Bronchial epithelial cell (primary cell): ENCODE data around the gene ZFHX3. TPM values are rescaled to one million over a fixed set of nuclear protein-coding genes. Genes with fewer than 3 reads are reported as not detected.
"Not testable (repeated sequence)": the region's sequence is repeated elsewhere in the genome, so short reads cannot be mapped to it uniquely, and the experiment has no call there.

Source experiments
- DNase-seq: peaks from one replicate; pipeline ENCODE4 v3.0.0-alpha.2; 2010; ENCODE audit warnings: low read depth
- FAIRE-seq: peaks from 2 replicates; lab custom pipeline; 2011; peaks lifted over from hg19 to GRCh38; lab: Jason Lieb, UNC
- H3K27me3 ChIP-seq: 2 replicates; pipeline ENCODE4 v1.5.1; 2011; ENCODE audit warnings: low read length; ENCODE audit not compliant: control insufficient read depth, insufficient read depth
- H3K36me3 ChIP-seq: 2 replicates; pipeline ENCODE4 v1.5.1; 2011; ENCODE audit warnings: low read length; ENCODE audit not compliant: control insufficient read depth, insufficient read depth
- H3K4me3 ChIP-seq: 2 replicates; pipeline ENCODE4 v1.5.1; 2011; ENCODE audit warnings: mild to moderate bottlenecking, low read depth, low read length, control low read depth
- CTCF ChIP-seq: IDR thresholded peaks from 2 replicates; pipeline ENCODE4 v1.5.1; 2011; ENCODE audit warnings: mild to moderate bottlenecking, moderate library complexity, low read length, control low read depth, inconsistent platforms; ENCODE audit not compliant: insufficient read depth, severe bottlenecking
- total RNA-seq: library from RNA; depleted of rRNA; stranded (reverse); fragments of >200 nt; gene quantifications from 2 replicates; pipeline ENCODE4 v1.2.1, GENCODE V29; 2014

ZFHX3 gene
- total RNA-seq, 1 donor from 2014 or later: 3.9 TPM

- Histone ChIP-seq H3K36me3 (no peaks in the 10 kb centered on the region), H3K27me3 (no peaks in the 10 kb centered on the region), H3K4me3 (no peak overlapping the region)
- FAIRE-seq: no peak
- DNase-seq: no peak
- TF ChIP-seq CTCF: no peak
Measured at GRCh38 chr16:72991211-72991610, 56.7 kb downstream of the ZFHX3 start.

GRCh38 chr16:72990571-72990970 lies 57.4 kb downstream of the ZFHX3 start:
- no peaks in the 10 kb centered on the region for H3K36me3 ChIP-seq
- H3K4me3 ChIP-seq: peak overlapping the region; percentile 24
- DNase-seq: no peak
- no peaks in the 10 kb centered on the region for H3K27me3 ChIP-seq
- FAIRE-seq: no peak
- no peak for TF ChIP-seq CTCF

GRCh38 chr16:72989579-72990551 lies 58.1 kb downstream of the ZFHX3 start:
- no peaks in the 10 kb centered on the region for H3K36me3 ChIP-seq
- no peaks in the 10 kb centered on the region for H3K27me3 ChIP-seq
- DNase-seq: peak; percentile 97
- peak overlapping the region; percentile 24 for H3K4me3 ChIP-seq
- TF ChIP-seq CTCF: no peak
- no peak for FAIRE-seq

- FAIRE-seq, H3K36me3 ChIP-seq, H3K27me3 ChIP-seq, DNase-seq, H3K4me3 ChIP-seq: not testable (repeated sequence)
Measured at GRCh38 chr16:72989203-72989578, 58.7 kb downstream of the ZFHX3 start.

GRCh38 chr16:72988569-72988968 lies 59.4 kb downstream of the ZFHX3 start:
- no peaks in the 10 kb centered on the region for H3K27me3 ChIP-seq
- DNase-seq: no peak
- no peak overlapping the region for H3K4me3 ChIP-seq
- no peaks in the 10 kb centered on the region for H3K36me3 ChIP-seq
- no peak for TF ChIP-seq CTCF
- FAIRE-seq: no peak

- DNase-seq: peak; percentile 86
- H3K27me3 ChIP-seq: no peaks in the 10 kb centered on the region
- TF ChIP-seq CTCF: no peak
- no peaks in the 10 kb centered on the region for H3K36me3 ChIP-seq
- no peak for FAIRE-seq
- H3K4me3 ChIP-seq: no peak overlapping the region
Measured at GRCh38 chr16:72987480-72987901, 60.4 kb downstream of the ZFHX3 start.
